ENCODE measurements around the gene APOBEC3A. TPM values are rescaled to one million over a fixed set of nuclear protein-coding genes. Genes with fewer than 3 reads are reported as not detected.

APOBEC3A gene
- total RNA-seq, 4 donors from 2014 or later: 0.29 to 0.39 TPM; not detected in 2

- 86% methylated on average over 11 of the region's 11 CpGs; no CpG with 5 or more reads in 1 of the 2 donors for WGBS, 2 donors
- intact Hi-C loops (cut with DNase I; ENCODE audit: low total_unique reads): no loop called here
- no peak for TF ChIP-seq CTCF (IDR thresholded peaks at IDR 0.05)
- no peak for TF ChIP-seq POLR2A (IDR thresholded peaks at IDR 0.05)
- DNase-seq (ENCODE audit: low spot score in 2 of 2): no peak
- no peak overlapping the region for H3K4me3 ChIP-seq (ENCODE audit: low read depth, poor library complexity, severe bottlenecking)
These were observed 11.4 kb downstream of the APOBEC3A start for GRCh38 chr22:38968801-38969200.

- H3K4me3 ChIP-seq (ENCODE audit: low read depth, poor library complexity, severe bottlenecking): no peak overlapping the region
- WGBS, 2 donors: 44% methylated on average over 8 of the region's 8 CpGs; no CpG with 5 or more reads in 1 of the 2 donors
- intact Hi-C loops (cut with DNase I; ENCODE audit: low total_unique reads): loop anchor here (10.0 kb wide), 1 partner anchor 206 kb away; no protein-coding TSS in a partner anchor
- no peak for TF ChIP-seq POLR2A (IDR thresholded peaks at IDR 0.05)
- TF ChIP-seq CTCF (IDR thresholded peaks at IDR 0.05): no peak
- DNase-seq (ENCODE audit: low spot score in 2 of 2): no peak
These were observed 13.1 kb downstream of the APOBEC3A start for GRCh38 chr22:38970551-38970950.

GRCh38 chr22:38971202-38971601 lies 13.8 kb downstream of the APOBEC3A start:
- 91% methylated on average over 5 of the region's 5 CpGs; no CpG with 5 or more reads in 1 of the 2 donors for WGBS, 2 donors
- DNase-seq (ENCODE audit: low spot score in 2 of 2): no peak
- TF ChIP-seq CTCF (IDR thresholded peaks at IDR 0.05): no peak
- no peak for TF ChIP-seq POLR2A (IDR thresholded peaks at IDR 0.05)
- H3K4me3 ChIP-seq (ENCODE audit: low read depth, poor library complexity, severe bottlenecking): no peak overlapping the region
- intact Hi-C loops (cut with DNase I; ENCODE audit: low total_unique reads): loop anchor here (10.0 kb wide), 1 partner anchor 206 kb away; no protein-coding TSS in a partner anchor

- TF ChIP-seq POLR2A (IDR thresholded peaks at IDR 0.05): no peak
- TF ChIP-seq CTCF (IDR thresholded peaks at IDR 0.05): no peak
- intact Hi-C loops (cut with DNase I; ENCODE audit: low total_unique reads): loop anchor here (10.0 kb wide), 1 partner anchor 207 kb away; no protein-coding TSS in a partner anchor
- no peak for DNase-seq (ENCODE audit: low spot score in 2 of 2)
- WGBS, 2 donors: 86% methylated on average over 3 of the region's 3 CpGs; no CpG with 5 or more reads in 1 of the 2 donors
- H3K4me3 ChIP-seq (ENCODE audit: low read depth, poor library complexity, severe bottlenecking): no peak overlapping the region
These were observed 14.4 kb downstream of the APOBEC3A start for GRCh38 chr22:38971791-38972190.

GRCh38 chr22:38972558-38972957 lies 15.1 kb downstream of the APOBEC3A start:
- intact Hi-C loops (cut with DNase I; ENCODE audit: low total_unique reads): loop anchor here (10.0 kb wide), 1 partner anchor 208 kb away; no protein-coding TSS in a partner anchor
- no peak for DNase-seq (ENCODE audit: low spot score in 2 of 2)
- WGBS, 2 donors: 69% methylated on average over 5 of the region's 5 CpGs; no CpG with 5 or more reads in 1 of the 2 donors
- TF ChIP-seq CTCF (IDR thresholded peaks at IDR 0.05) (no peak), POLR2A (IDR thresholded peaks at IDR 0.05) (no peak)
- H3K4me3 ChIP-seq (ENCODE audit: low read depth, poor library complexity, severe bottlenecking): no peak overlapping the region

Measured in lower leg skin (tissue), 4 donors.